A673 (cell line): ENCODE data around the gene TBCEL.

Source experiments
- EZH2 ChIP-seq: fragments of 200-600 bp; sonication (generic); IDR thresholded peaks from 2 replicates; pipeline ENCODE4 v1.6.1; 2017; ENCODE audit warnings: borderline replicate concordance, low read depth, mild to moderate bottlenecking, mixed read lengths, antibody characterized with exemption, low read length; ENCODE audit not compliant: poor library complexity, severe bottlenecking
- TF ChIP-seq, protein P1 (sequence below): fragments of 300-800, 200-600 bp; sonication (generic); conservative IDR thresholded peaks from 2 replicates; pipeline ENCODE4 v1.5.1; 2017; ENCODE audit warnings: low read depth, mild to moderate bottlenecking, antibody characterized with exemption, low read length, moderate library complexity, mixed read lengths

DNA sequence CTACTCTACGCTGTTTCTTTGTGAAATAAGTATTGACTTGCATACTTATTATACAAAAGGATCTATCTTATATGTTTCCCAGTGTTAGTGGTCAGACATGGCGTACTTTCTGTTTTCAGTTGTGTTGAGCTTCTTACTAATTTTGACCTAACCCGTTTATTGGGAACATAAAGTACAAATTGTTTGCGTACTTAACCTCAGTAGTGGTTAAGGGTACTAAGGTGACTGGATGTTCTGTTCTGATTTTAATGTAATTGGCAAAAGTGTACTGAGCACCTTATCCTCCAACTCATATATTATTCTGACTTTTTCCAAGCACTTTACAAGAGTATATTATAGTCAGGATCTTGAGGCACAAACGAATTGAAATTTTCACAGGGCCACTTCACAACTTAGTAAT is 17.2 kb downstream of the TBCEL start:
- TF ChIP-seq, protein P1, sequence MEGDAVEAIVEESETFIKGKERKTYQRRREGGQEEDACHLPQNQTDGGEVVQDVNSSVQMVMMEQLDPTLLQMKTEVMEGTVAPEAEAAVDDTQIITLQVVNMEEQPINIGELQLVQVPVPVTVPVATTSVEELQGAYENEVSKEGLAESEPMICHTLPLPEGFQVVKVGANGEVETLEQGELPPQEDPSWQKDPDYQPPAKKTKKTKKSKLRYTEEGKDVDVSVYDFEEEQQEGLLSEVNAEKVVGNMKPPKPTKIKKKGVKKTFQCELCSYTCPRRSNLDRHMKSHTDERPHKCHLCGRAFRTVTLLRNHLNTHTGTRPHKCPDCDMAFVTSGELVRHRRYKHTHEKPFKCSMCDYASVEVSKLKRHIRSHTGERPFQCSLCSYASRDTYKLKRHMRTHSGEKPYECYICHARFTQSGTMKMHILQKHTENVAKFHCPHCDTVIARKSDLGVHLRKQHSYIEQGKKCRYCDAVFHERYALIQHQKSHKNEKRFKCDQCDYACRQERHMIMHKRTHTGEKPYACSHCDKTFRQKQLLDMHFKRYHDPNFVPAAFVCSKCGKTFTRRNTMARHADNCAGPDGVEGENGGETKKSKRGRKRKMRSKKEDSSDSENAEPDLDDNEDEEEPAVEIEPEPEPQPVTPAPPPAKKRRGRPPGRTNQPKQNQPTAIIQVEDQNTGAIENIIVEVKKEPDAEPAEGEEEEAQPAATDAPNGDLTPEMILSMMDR = no peak
- TF ChIP-seq EZH2 = no peak
